NOMO-1 treated with dmso at 0.1 percent for 144 hours (cell line): ENCODE data around the gene IZUMO1.
"Not testable (repeated sequence)": the region's sequence is repeated elsewhere in the genome, so short reads cannot be mapped to it uniquely, and the experiment has no call there.

ENCODE experiments used
- DNase-seq: peaks from one replicate; lab custom pipeline; 2025; ENCODE audit not compliant: unreplicated experiment; lab: John Stamatoyannopoulos, UW

The IZUMO1 gene

GRCh38 chr19:48714759-48715675 lies 31.7 kb downstream of the IZUMO1 start:
- no peak for DNase-seq

GRCh38 chr19:48713864-48714755 lies 32.6 kb downstream of the IZUMO1 start:
- DNase-seq: peak; percentile 100

GRCh38 chr19:48713041-48713863 lies 33.5 kb downstream of the IZUMO1 start:
- DNase-seq: no peak

GRCh38 chr19:48711106-48711662 lies 35.5 kb downstream of the IZUMO1 start:
- no peak for DNase-seq

- no peak for DNase-seq
These were observed 38.2 kb downstream of the IZUMO1 start for GRCh38 chr19:48708471-48708870.

- no peak for DNase-seq
These were observed 41.3 kb downstream of the IZUMO1 start for GRCh38 chr19:48705431-48705830.

GRCh38 chr19:48703316-48703715 lies 43.4 kb downstream of the IZUMO1 start:
- DNase-seq: no peak

- DNase-seq: no peak
These were observed 44.0 kb downstream of the IZUMO1 start for GRCh38 chr19:48702701-48703100.

- no peak for DNase-seq
These were observed 48.7 kb downstream of the IZUMO1 start for GRCh38 chr19:48698046-48698445.

GRCh38 chr19:48696353-48697010 lies 50.2 kb downstream of the IZUMO1 start:
- DNase-seq: no peak

- DNase-seq: no peak
These were observed 50.9 kb downstream of the IZUMO1 start, which contains the start of gene FUT2 for GRCh38 chr19:48695743-48696352. FUT2 (plus strand) TSS chr19:48695971; CDS start chr19:48702957, 6,986 bp downstream.

GRCh38 chr19:48693629-48694028 lies 53.1 kb downstream of the IZUMO1 start:
- not testable (repeated sequence) for DNase-seq
